ENCODE data around the gene SELENOO. TPM values are rescaled to one million over a fixed set of nuclear protein-coding genes. Genes with fewer than 3 reads are reported as not detected.
"Not testable (repeated sequence)": the region's sequence is repeated elsewhere in the genome, so short reads cannot be mapped to it uniquely, and the experiment has no call there.

Gene SELENOO
- total and polyA plus RNA-seq, 2 experiments from 2014 or later: 29.8 to 54.5 TPM

- no peak for TF ChIP-seq CTCF (IDR thresholded peaks at IDR 0.05; ENCODE audit: low read depth, low read length)
- Histone ChIP-seq H3K4me3 (peak overlapping the region; percentile 61), H3K27me3 (no peaks in the 10 kb centered on the region), H3K4me1 (ENCODE audit: low read depth) (peaks cover 10% of the 10 kb centered on the region), H3K27ac (peak overlapping the region; percentile 66), H3K36me3 (peaks cover 17% of the 10 kb centered on the region), H3K9me3 (ENCODE audit: low read depth) (no peaks in the 10 kb centered on the region)
- peak in 1 of 2 donors; percentile 49 for DNase-seq (ENCODE audit: low read depth in 1 of 2, low spot score in 1 of 2)
Observed at GRCh38 chr22:50201191-50202129, 649 bp downstream of the SELENOO start.

GRCh38 chr22:50202130-50202666, 1.4 kb downstream of the SELENOO start:
- H3K27me3 ChIP-seq: no peaks in the 10 kb centered on the region
- H3K9me3 ChIP-seq (ENCODE audit: low read depth): no peaks in the 10 kb centered on the region
- H3K4me1 ChIP-seq (ENCODE audit: low read depth): peaks cover 10% of the 10 kb centered on the region
- peaks cover 19% of the 10 kb centered on the region for H3K36me3 ChIP-seq
- peak in 1 of 2 donors; percentile 11 for DNase-seq (ENCODE audit: low read depth in 1 of 2, low spot score in 1 of 2)
- no peak overlapping the region for H3K27ac ChIP-seq
- peak overlapping the region; percentile 61 for H3K4me3 ChIP-seq
- no peak for TF ChIP-seq CTCF (IDR thresholded peaks at IDR 0.05; ENCODE audit: low read depth, low read length)

GRCh38 chr22:50203288-50203687, 2.5 kb downstream of the SELENOO start:
- Histone ChIP-seq H3K36me3 (peaks cover 16% of the 10 kb centered on the region), H3K27ac (no peak overlapping the region), H3K9me3 (ENCODE audit: low read depth) (no peaks in the 10 kb centered on the region), H3K4me3 (no peak overlapping the region), H3K4me1 (ENCODE audit: low read depth) (peaks cover 10% of the 10 kb centered on the region), H3K27me3 (no peaks in the 10 kb centered on the region)
- DNase-seq (ENCODE audit: low read depth in 1 of 2, low spot score in 1 of 2): no peak
- TF ChIP-seq CTCF (IDR thresholded peaks at IDR 0.05; ENCODE audit: low read depth, low read length): no peak

- H3K9me3 ChIP-seq (ENCODE audit: low read depth): no peaks in the 10 kb centered on the region
- H3K4me1 ChIP-seq (ENCODE audit: low read depth): peaks cover 10% of the 10 kb centered on the region
- peaks cover 16% of the 10 kb centered on the region for H3K36me3 ChIP-seq
- no peak for TF ChIP-seq CTCF (IDR thresholded peaks at IDR 0.05; ENCODE audit: low read depth, low read length)
- no peak overlapping the region for H3K27ac ChIP-seq
- no peak overlapping the region for H3K4me3 ChIP-seq
- no peaks in the 10 kb centered on the region for H3K27me3 ChIP-seq
- no peak for DNase-seq (ENCODE audit: low read depth in 1 of 2, low spot score in 1 of 2)
Observed at GRCh38 chr22:50204571-50204970, 3.8 kb downstream of the SELENOO start.

- not testable (repeated sequence) for H3K27me3 ChIP-seq; H3K9me3 ChIP-seq (ENCODE audit: low read depth); H3K4me3 ChIP-seq; H3K27ac ChIP-seq; DNase-seq (ENCODE audit: low read depth in 1 of 2, low spot score in 1 of 2)
- peaks cover 17% of the 10 kb centered on the region for H3K36me3 ChIP-seq
- peaks cover 10% of the 10 kb centered on the region for H3K4me1 ChIP-seq (ENCODE audit: low read depth)
Observed at GRCh38 chr22:50204998-50205397, 4.2 kb downstream of the SELENOO start.
